NT2/D1 (cell line): ENCODE measurements around the gene MAOB.

Experiments
- SUZ12 ChIP-seq: IDR thresholded peaks from 2 replicates; pipeline ENCODE4 v1.6.1; 2011; ENCODE audit not compliant: insufficient read length, insufficient read depth; ENCODE audit errors: extremely low read depth
- YY1 ChIP-seq: IDR thresholded peaks from 2 replicates; pipeline ENCODE4 v1.6.1; 2011; ENCODE audit not compliant: insufficient read length, insufficient read depth
- ZNF274 ChIP-seq: IDR thresholded peaks from 2 replicates; pipeline ENCODE4 v1.6.1; 2011; ENCODE audit warnings: mild to moderate bottlenecking, low read depth, low read length

DNA sequence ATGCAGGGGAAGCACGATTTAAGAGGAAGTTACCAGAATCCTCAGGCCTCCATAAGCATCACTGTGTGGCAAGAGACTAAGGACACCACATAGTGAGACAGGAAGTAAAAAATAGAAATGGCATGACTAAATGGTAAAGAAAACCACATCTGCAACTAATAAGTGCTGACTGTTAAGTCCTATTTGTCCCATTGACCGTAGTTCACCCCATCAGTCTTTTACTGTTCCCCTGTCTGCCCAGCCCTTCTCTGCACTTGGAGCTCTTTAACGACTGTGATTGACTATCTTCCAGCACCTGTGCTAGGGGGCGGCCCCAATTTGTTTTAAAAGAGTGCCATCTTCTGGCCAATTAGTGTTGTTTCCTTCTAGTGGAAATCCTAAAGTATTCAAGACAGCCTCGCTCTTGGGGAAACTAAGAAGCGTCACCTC is 132.0 kb downstream of the MAOB start:
- TF ChIP-seq YY1 (no peak), ZNF274 (no peak), SUZ12 (no peak)
